ENCODE data around the gene HSPA4.
A peak's percentile ranks its signal among the peaks of the same experiment; 100 is the strongest.
"Not testable (repeated sequence)": the region's sequence is repeated elsewhere in the genome, so short reads cannot be mapped to it uniquely, and the experiment has no call there.

Gene HSPA4

GRCh38 chr5:133051542-133052316, at the start of gene HSPA4:
HSPA4 (plus strand) TSS chr5:133052013; CDS start chr5:133052251, 238 bp downstream.
- DNase-seq: peak; percentile 98

GRCh38 chr5:133006653-133007052, 45.2 kb upstream of the HSPA4 start:
- no peak for DNase-seq

DNA sequence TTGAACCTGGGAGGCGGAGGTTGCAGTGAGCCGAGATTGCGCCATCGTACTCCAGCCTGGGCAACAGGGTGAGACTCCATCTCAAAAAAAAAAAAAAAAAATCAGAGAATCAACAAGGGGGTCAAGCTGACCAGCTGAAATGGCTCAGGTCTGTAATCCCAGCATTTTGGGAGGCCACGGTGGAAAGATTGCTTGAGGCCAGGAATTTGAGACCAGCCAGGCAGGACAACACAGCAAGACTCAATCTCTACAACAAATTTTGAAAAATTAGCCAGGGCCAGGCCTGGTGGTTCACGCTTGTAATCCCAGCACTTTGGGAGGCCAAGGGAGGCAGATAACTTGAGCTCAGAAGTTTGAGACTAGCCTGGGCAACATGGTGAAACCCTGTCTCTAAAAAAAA, 43.4 kb upstream of the HSPA4 start:
- DNase-seq: not testable (repeated sequence)

DNA sequence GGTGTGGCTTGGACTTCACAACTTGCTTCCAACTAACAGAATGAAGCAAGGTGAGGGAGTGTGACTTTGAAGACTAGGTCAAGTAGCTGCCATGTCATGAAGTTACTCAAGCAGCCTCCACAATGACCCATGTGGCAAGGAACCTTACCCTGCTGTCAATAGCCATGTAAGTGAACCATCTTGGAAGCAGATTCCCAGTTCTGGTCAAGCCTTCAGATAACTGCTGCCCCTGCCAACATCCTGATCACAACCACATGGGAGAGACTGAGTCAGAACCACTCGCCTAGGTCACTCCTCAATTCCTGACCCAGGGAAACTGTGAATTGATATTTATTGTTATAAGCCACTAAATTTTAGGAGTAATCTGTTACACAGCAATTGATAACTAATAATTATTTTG, 36.3 kb upstream of the HSPA4 start:
- DNase-seq: no peak

DNA sequence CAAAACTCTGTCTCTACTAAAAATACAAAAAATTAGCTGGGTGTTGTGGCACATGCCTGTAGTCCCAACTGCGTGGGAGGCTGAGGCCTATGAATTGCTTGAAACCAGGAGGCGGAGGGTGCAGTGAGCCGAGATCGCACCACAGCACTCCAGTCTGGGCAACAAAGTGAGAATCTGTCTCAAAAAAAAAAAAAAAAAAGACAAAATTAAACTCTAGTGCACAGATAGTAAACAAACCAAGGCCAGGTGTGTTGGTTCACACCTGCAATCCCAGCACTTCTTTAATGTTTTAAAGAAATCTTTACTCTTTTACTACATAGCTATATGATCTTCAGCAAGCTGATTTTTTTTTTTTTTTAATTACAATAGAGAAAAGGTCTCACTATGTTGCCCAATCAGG, 33.8 kb upstream of the HSPA4 start:
- DNase-seq: no peak

DNA sequence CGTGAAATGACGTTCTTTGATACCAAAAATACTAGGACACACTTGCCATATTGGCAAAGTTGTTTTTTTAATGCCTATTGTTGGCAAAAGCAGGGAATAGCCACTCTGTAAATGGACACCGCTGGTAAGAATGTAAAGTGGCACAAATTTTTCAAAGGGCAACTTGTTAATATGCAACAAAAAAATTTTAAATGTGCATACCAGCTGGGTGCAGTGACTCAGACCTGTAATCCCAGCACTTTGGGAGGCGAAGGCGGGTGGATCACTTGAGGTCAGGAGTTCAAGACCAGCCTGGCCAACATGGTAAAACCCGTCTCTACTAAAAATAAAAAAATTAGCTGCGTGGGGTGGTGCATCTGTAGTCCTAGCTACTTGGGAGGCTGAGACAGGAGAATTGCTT, 32.3 kb upstream of the HSPA4 start:
- DNase-seq: not testable (repeated sequence)

DNA sequence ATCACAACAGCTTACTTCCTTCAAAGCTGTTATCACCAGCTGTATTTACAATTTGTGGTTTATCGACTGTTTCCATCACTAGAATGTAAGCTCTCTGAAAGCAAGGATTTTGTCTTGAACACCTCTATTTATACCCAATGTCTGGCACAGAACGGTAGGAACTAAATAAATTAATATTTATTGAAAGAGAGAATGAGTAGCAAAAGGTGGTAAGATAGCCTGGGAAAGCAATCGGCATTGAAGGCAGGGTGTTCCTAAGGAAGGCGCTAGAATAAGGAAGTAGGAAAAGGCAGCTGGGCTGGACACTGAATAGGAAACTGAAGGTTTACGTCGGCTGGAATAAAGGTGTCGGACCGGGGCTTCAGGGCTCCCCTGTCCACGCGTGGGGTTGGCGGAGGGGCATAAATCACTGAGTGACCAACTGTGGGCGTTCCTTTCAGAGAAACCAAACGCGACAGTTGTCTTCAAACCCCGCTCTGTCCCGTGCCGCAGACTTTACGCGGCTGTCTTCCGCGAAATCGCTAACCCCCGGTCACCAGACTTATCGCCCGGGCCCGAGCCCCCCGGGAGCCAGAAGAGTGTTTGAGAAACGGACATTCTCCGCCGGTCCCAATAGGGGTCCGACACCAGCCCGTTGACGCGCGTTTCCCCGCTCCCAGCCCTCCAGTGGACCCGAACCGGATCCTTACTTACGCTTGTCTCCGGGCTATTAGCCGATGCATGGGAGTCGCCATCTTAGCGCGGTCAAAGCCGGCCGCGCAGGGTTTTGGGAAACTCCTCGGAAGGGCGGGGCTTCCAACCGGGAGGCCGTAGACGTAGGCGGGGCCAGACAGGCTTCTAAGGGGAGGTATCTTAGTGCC, 25.8 kb upstream of the HSPA4 start, which contains the start of gene ZCCHC10:
Gene ZCCHC10, minus strand, starts transcription at position 746 of the 860 bp plus-strand sequence. Its CDS starts 12 bp downstream, at position 734.
- peak; percentile 93 for DNase-seq

GRCh38 chr5:133026664-133027153, 25.1 kb upstream of the HSPA4 start:
- no peak for DNase-seq

DNA sequence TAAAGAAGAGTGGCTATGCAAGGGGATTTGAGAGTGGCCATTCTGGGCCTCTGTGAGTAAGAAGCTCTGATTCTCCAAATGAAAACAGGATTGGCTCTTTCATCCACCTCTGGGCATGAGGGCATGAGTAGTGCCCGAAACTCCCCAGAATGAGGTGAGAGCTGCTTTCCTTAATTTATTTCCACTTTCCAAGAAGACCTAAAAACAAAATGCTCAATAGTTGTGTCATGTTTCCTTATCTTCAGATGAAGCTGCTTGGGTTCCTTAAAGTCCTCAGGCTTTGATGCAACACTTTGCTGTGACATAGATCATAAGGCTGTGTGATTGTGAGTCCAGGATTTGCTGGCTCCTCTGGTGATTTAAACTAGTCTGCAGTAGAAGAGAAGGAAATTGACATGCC, 22.4 kb upstream of the HSPA4 start:
- DNase-seq: no peak

DNA sequence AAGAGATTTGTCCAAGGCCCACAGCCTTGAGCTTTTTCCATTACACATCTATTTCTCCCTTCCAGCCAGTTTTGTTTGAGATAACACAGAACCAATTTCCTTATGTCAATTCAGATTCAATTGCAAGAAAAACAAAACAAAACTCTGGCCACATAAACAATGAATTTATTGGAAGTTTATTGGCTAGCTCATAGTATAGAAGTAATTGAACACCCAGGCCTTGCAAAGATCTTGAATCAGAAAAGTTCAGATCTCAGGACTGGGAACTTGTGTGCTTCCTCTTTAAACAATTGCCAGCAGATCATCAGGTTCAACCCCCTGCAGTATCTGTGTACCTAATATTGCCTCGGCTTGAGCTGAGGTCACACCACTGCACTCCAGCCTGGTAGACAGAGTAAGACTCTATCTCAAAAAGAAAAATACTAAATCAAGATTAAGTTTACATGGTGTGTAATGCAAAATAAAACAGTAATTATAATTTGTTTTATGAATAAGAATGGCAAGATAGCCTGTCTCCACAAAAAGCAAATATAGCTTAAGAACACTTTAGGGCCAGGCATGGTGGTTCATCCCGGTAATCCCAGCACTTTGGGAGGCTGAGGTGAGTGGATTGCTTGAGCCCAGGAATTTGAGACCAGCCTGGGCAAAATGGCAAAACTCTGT, 21.3 kb upstream of the HSPA4 start:
- DNase-seq: no peak

DNA sequence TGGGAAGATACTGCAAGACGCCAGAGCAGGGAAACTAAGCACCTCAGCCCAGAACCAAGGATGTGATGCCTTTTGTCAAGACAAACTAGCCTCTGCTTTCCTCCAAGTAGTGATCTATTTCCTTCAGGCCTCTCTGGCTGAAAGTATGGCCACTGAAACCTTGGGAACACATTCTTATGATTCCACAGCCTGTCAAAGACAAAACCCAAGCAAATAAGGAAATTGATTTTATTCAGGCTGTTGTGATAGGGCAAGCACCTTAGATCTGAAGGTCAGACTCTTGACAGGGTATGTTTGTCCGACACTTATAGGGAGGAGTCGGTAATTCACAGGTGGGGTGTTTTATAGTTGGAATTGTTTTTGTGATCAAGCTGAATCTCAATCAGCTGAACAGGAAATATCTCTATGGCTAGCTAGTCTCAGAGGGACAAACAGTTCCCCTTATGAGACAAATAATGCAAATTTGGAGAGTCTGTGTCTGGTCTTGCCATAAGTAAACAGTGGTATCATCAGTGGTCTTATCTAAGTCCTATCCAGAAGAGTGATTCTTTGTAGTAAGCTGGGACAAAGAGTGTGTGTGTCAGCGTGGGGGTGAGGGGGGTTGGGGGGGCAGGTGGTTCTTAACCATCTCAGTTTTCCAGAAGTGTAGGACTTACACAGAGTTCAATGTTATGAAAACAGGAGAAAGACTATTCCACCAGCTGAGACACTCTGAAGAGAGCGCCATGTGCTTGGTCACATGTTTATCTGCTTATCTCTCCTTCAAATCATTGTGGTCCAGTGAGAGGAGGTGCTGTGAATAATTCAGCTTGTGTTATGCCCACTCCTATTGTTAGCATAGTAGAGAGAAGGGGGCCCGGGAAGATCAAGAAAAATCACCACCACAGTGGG, 18.7 kb upstream of the HSPA4 start:
- DNase-seq: peak; percentile 16

DNA sequence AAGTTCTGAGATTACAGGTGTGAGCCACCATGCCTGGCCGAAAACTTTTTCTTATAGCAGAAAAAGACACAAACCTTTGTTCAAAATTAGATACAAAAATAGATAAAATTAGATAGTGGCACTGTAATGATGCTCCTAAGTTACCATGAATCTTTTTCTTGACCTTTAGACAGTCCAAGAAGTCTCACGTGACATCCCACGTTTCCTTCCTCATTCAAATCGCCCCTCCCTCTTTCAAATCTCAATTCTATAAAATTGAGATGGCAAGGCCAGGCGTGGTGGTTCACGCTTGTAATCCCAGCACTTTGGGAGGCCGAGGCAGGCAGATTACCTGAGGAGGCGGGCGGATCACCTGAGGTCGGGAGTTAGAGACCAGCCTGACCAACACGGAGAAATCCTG, 17.7 kb upstream of the HSPA4 start:
- no peak for DNase-seq

GRCh38 chr5:133035224-133035623, 16.6 kb upstream of the HSPA4 start:
- DNase-seq: no peak

DNA sequence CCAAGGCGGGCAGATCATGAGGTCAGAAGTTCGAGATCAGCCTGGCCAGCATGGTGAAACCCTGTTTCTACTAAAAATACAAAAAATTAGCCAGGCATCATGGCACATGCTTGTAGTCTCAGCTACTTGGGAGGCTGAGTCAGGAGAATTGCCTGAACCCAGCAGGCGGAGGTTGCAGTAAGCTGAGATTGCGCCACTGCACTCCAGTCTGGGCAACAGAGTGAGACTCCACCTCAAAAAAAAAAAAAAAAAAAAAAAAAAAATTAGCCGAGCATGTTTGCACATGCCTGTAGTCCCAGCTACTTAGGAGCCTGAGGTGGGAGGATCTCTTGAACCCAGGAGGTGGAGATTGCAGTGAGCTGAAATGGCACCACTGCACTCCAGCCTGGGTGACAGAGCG, 15.1 kb upstream of the HSPA4 start:
- DNase-seq: not testable (repeated sequence)

- no peak for DNase-seq
These were observed 10.5 kb upstream of the HSPA4 start for GRCh38 chr5:133041157-133041784.

GRCh38 chr5:133041910-133042309, 9.9 kb upstream of the HSPA4 start:
- no peak for DNase-seq

DNA sequence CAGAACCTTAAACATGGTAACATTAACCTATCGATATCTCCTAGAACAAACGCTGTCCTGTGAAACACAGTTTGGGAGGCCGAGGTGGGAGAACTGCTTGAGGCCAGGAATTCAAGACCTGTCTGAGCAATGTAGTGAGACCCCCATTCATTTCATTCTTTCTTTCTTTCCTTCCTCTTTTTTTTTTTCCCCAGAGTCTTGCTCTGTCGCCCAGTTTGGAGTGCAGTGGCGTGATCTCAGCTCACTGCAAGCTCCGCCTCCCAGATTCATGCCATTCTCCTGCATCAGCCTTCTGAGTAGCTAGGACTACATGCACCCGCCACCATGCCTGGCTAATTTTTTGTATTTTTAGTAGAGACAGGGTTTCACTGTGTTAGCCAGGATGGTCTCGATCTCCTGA, 5.3 kb upstream of the HSPA4 start:
- not testable (repeated sequence) for DNase-seq

DNA sequence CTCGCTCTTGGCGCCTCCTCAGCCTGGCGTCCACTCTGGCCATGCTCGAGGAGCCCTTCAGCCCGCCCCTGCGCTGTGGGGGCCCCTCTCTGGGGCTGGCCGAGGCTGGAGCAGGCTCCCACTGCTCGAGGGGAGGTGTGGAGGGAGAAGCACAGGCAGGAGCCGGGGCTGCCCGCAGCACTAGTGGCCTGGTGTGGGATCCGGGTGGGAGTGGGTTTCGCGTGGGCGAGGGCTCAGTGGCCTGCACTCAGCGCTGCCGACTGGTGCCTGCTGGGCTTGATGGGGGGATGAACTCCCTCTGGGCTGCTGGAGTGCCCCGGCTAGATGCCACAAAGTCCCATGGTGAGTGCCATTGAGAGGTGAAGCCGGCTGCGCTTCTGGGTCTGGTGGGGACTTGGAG, 4.4 kb upstream of the HSPA4 start:
- no peak for DNase-seq

GRCh38 chr5:133048993-133049725, 2.7 kb upstream of the HSPA4 start:
- DNase-seq: no peak

GRCh38 chr5:133049726-133050048, 2.1 kb upstream of the HSPA4 start:
- DNase-seq: no peak

GRCh38 chr5:133050521-133050920, 1.3 kb upstream of the HSPA4 start:
- DNase-seq: no peak

All from CD4-positive, alpha-beta T cell treated with Interleukin-12 subunit alpha and Interleukin-12 subunit beta, for 1 hour (primary cell).